OCI-M2 (cell line): ENCODE data around the gene THEM4.

Experiments
- DNase-seq: peaks from one replicate; lab custom pipeline; 2025; ENCODE audit not compliant: unreplicated experiment; lab: John Stamatoyannopoulos, UW

The THEM4 gene

GRCh38 chr1:151909167-151910149 is at the start of gene THEM4:
THEM4 (minus strand) TSS chr1:151909511; CDS start chr1:151909458, 53 bp downstream.
- DNase-seq = peak; percentile 68

GRCh38 chr1:151958959-151959358 is 49.6 kb upstream of the THEM4 start:
- DNase-seq = no peak

GRCh38 chr1:151956957-151957497 is 47.7 kb upstream of the THEM4 start:
- no peak for DNase-seq

- no peak for DNase-seq
Measured at GRCh38 chr1:151953409-151954094, 44.2 kb upstream of the THEM4 start.

GRCh38 chr1:151952811-151953210 is 43.5 kb upstream of the THEM4 start:
- DNase-seq = no peak

GRCh38 chr1:151949371-151950193 is 40.3 kb upstream of the THEM4 start:
- no peak for DNase-seq

GRCh38 chr1:151948506-151948905 is 39.2 kb upstream of the THEM4 start:
- no peak for DNase-seq

- DNase-seq = no peak
Measured at GRCh38 chr1:151947140-151947539, 37.8 kb upstream of the THEM4 start.

GRCh38 chr1:151945725-151946722 is 36.7 kb upstream of the THEM4 start:
- DNase-seq = no peak

GRCh38 chr1:151944857-151945575 is 35.7 kb upstream of the THEM4 start:
- DNase-seq = no peak

- DNase-seq = no peak
Measured at GRCh38 chr1:151944126-151944856, 35.0 kb upstream of the THEM4 start.

- no peak for DNase-seq
Measured at GRCh38 chr1:151943591-151943990, 34.3 kb upstream of the THEM4 start.

- DNase-seq = no peak
Measured at GRCh38 chr1:151942882-151943281, 33.6 kb upstream of the THEM4 start.

GRCh38 chr1:151940541-151940940 is 31.2 kb upstream of the THEM4 start:
- DNase-seq = no peak

- no peak for DNase-seq
Measured at GRCh38 chr1:151939779-151940178, 30.5 kb upstream of the THEM4 start.

- DNase-seq = no peak
Measured at GRCh38 chr1:151939141-151939540, 29.8 kb upstream of the THEM4 start.

GRCh38 chr1:151936653-151937052 is 27.3 kb upstream of the THEM4 start:
- DNase-seq = no peak

- no peak for DNase-seq
Measured at GRCh38 chr1:151935894-151936602, 26.7 kb upstream of the THEM4 start.
